BLaER1 (cell line): ENCODE measurements around the gene DPM2.

Source experiments
- H3K27ac ChIP-seq: shearing (Covaris generic); formaldehyde crosslinking; 2 replicates; pipeline ENCODE4 v1.8.1; 2022
- H3K27me3 ChIP-seq: shearing (Covaris generic); formaldehyde crosslinking; 2 replicates; pipeline ENCODE4 v1.8.1; 2022
- H3K36me3 ChIP-seq: shearing (Covaris generic); formaldehyde crosslinking; 2 replicates; pipeline ENCODE4 v1.8.1; 2022
- H3K4me1 ChIP-seq: shearing (Covaris generic); formaldehyde crosslinking; 2 replicates; pipeline ENCODE4 v1.8.1; 2022
- H3K4me2 ChIP-seq: shearing (Covaris generic); formaldehyde crosslinking; 2 replicates; pipeline ENCODE4 v1.8.1; 2022
- H3K4me3 ChIP-seq: shearing (Covaris generic); formaldehyde crosslinking; 2 replicates; pipeline ENCODE4 v1.8.1; 2022
- H3K9ac ChIP-seq: shearing (Covaris generic); formaldehyde crosslinking; 2 replicates; pipeline ENCODE4 v1.8.1; 2022
- H3K9me3 ChIP-seq: shearing (Covaris generic); formaldehyde crosslinking; 2 replicates; pipeline ENCODE4 v1.8.1; 2022
- H4K20me1 ChIP-seq: shearing (Covaris generic); formaldehyde crosslinking; 2 replicates; pipeline ENCODE4 v1.8.1; 2022
- Cebpa-rat ChIP-seq: shearing (Covaris generic); IDR thresholded peaks from 2 replicates; pipeline ENCODE4 v1.8.1; 2022

DPM2 gene

DNA sequence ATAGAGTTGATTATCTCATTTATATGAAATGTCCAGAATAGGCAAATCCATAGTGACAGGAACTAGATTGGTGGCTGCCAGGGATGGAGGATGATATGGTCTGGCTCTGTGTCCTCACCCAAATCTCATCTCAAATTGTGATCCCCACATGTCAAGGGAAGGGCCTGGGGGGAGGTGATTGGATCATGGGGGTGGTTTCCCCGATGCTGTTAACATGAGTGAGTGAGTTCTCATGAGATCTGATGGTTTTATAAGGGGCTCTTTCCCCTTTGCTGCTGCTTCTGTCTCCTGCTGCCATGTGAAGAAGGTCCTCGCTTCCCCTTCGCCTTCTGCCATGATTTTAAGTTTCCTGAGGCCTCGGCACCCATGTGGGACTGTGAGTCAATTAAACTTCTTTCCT lies 21.7 kb upstream of the DPM2 start:
- no peak for TF ChIP-seq Cebpa-rat
- no peaks in the 10 kb centered on the region for H3K27me3 ChIP-seq
- no peak overlapping the region for H3K9ac ChIP-seq
- no peaks in the 10 kb centered on the region for H3K9me3 ChIP-seq
- no peak overlapping the region for H3K4me3 ChIP-seq
- H3K27ac ChIP-seq, result no peak overlapping the region
- H3K4me2 ChIP-seq, result no peak overlapping the region
- H4K20me1 ChIP-seq, result peaks cover 93% of the 10 kb centered on the region
- peaks cover 23% of the 10 kb centered on the region for H3K4me1 ChIP-seq
- no peaks in the 10 kb centered on the region for H3K36me3 ChIP-seq

DNA sequence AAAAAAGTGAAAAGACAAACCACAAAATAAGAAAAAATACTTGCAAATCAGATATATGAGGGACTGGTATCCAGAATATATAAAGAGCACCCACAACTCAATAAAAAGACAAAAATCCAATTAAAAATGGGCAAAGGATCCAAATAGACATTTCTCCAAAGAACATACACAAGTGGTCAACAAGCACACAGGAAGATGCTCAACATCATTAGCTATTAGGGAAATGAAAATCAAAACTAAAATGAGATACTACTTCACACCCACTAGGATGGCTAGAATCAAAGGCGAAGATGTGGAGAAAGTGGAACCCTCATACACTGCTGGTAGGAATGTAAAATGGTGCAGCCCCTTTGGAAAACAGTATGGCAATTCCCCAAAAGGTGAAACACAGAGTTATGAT lies 21.1 kb upstream of the DPM2 start:
- no peak for TF ChIP-seq Cebpa-rat
- no peak overlapping the region for H3K4me2 ChIP-seq
- no peak overlapping the region for H3K9ac ChIP-seq
- H3K4me1 ChIP-seq, result peaks cover 23% of the 10 kb centered on the region
- no peak overlapping the region for H3K27ac ChIP-seq
- no peaks in the 10 kb centered on the region for H3K27me3 ChIP-seq
- H3K9me3 ChIP-seq, result no peaks in the 10 kb centered on the region
- H3K36me3 ChIP-seq, result no peaks in the 10 kb centered on the region
- peaks cover 93% of the 10 kb centered on the region for H4K20me1 ChIP-seq
- H3K4me3 ChIP-seq, result no peak overlapping the region

DNA sequence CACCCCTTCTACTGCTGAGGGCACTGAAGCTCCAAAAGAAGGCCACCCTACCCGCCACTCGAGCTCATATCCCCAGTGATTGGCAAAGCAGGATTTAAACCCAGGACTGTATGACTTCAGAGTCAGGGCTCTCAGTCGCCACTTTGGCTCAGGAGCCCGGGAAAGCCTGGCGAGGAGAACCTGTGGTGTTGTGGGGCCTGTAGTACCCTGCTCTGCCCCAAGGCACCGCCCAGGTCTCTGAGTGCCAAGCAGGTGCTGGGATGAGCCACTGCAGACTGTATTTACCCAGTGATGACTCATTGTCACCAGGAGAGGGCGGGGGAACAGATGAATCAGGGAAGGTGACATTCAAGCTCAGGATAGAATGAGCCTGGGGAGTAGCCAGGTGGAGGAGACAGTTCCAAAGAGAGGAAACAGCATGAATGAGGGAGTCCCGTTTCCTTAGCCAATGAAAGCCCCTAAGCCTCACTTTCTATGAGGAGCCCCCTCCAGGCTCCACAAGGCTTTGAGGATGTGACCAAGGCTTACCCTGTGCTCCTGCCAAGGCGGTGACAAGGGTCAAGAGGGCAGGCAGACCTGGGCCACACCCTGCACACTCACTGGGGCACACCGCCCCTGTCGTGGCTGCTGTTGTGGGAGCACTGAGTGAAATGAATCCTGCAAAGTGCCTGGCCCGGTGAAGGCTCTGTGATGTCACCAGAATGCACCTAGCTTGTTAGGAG lies 17.8 kb upstream of the DPM2 start:
- no peak overlapping the region for H3K4me3 ChIP-seq
- no peak for TF ChIP-seq Cebpa-rat
- H3K9ac ChIP-seq, result no peak overlapping the region
- H3K4me1 ChIP-seq, result peaks cover 16% of the 10 kb centered on the region
- peaks cover 81% of the 10 kb centered on the region for H4K20me1 ChIP-seq
- H3K36me3 ChIP-seq, result no peaks in the 10 kb centered on the region
- no peak overlapping the region for H3K27ac ChIP-seq
- no peak overlapping the region for H3K4me2 ChIP-seq
- H3K9me3 ChIP-seq, result no peaks in the 10 kb centered on the region
- H3K27me3 ChIP-seq, result no peaks in the 10 kb centered on the region

DNA sequence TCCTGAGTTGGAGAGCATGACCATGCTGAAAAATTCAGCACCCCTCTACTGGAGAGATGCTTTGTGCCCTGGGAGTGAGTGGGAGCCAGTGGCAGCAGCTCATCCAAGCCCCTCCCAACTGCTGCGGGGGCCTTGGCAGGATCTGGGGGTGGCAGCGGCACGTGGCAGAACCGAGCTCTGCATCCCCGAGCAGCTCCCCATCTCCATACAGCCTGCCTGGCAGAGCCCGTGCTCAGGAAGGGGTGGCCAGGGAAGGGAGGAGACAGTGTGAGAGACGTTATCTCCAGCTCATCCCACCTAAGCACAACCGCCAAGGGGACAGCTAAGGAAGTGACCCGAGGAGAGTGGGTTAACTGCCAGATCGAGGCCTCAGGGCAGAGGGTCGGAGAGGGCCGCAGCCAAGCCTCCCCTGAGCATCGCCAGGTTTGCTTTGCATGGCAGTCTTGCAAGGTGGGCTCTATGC lies 17.2 kb upstream of the DPM2 start:
- Histone ChIP-seq H3K9ac (no peak overlapping the region), H3K4me2 (no peak overlapping the region), H3K27me3 (no peaks in the 10 kb centered on the region), H3K4me3 (no peak overlapping the region), H3K4me1 (peaks cover 19% of the 10 kb centered on the region), H3K9me3 (no peaks in the 10 kb centered on the region), H3K36me3 (no peaks in the 10 kb centered on the region), H3K27ac (no peak overlapping the region), H4K20me1 (peaks cover 80% of the 10 kb centered on the region)
- no peak for TF ChIP-seq Cebpa-rat

DNA sequence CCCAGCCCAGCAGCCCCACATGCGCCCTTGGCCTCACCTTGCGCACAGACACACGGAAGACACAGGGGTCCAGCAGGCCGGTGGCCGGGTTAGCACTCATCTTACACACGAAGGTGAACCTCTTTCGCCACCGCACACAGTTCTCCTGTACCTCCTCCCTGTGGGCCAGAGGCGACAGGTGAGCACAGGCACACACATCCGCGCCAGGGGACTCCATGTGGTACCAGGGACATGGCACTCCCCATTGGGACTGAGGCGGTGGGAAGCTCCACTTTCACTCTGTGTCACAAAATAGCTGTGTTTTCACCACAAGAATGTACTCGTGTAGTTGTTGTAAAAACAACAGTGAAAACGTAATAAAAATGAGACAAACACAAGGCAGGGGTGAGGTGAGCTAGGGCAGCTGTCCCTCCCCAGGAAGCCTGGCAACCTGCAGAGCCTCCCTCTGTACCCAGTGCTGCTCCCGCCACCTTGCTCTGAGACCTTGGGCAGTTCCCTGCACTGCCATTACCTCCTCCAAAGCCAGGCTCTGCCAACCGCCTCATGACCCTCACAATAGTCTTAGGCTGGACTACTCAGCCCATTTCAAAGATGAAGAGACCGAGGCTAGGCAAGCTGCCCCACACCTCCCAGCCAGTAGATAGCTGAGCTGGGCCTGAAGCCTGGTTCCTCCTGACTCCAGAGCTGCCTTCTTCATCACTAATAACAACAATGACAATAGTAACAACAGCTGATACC lies 16.3 kb upstream of the DPM2 start:
- Histone ChIP-seq H3K36me3 (no peaks in the 10 kb centered on the region), H3K9ac (no peak overlapping the region), H4K20me1 (peaks cover 77% of the 10 kb centered on the region), H3K27me3 (no peaks in the 10 kb centered on the region), H3K27ac (no peak overlapping the region), H3K4me2 (no peak overlapping the region), H3K4me3 (no peak overlapping the region), H3K9me3 (no peaks in the 10 kb centered on the region), H3K4me1 (peaks cover 27% of the 10 kb centered on the region)
- TF ChIP-seq Cebpa-rat, result no peak

DNA sequence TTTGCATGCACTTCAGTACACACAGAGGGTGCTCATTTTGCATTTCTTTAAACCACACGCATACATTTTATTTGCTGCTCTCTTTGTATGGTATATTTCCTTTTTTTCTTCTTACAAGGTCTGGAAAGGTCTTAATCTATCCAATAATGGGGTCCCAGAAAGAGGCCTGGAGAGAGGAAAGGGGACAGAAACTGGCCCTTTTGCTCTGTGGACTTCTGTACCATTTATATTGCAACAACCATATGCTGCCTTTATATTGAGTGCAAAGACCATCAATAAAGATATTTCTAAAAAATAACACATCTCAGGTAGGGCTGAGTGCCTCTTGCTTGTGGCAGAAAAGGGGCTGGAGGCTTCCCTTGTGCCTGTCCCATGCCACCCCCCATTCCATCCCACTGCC lies 15.5 kb upstream of the DPM2 start:
- H4K20me1 ChIP-seq, result peaks cover 81% of the 10 kb centered on the region
- no peaks in the 10 kb centered on the region for H3K9me3 ChIP-seq
- no peak overlapping the region for H3K4me2 ChIP-seq
- H3K27ac ChIP-seq, result no peak overlapping the region
- no peak overlapping the region for H3K4me3 ChIP-seq
- H3K9ac ChIP-seq, result no peak overlapping the region
- H3K36me3 ChIP-seq, result no peaks in the 10 kb centered on the region
- H3K4me1 ChIP-seq, result peaks cover 35% of the 10 kb centered on the region
- TF ChIP-seq Cebpa-rat, result no peak
- no peaks in the 10 kb centered on the region for H3K27me3 ChIP-seq

DNA sequence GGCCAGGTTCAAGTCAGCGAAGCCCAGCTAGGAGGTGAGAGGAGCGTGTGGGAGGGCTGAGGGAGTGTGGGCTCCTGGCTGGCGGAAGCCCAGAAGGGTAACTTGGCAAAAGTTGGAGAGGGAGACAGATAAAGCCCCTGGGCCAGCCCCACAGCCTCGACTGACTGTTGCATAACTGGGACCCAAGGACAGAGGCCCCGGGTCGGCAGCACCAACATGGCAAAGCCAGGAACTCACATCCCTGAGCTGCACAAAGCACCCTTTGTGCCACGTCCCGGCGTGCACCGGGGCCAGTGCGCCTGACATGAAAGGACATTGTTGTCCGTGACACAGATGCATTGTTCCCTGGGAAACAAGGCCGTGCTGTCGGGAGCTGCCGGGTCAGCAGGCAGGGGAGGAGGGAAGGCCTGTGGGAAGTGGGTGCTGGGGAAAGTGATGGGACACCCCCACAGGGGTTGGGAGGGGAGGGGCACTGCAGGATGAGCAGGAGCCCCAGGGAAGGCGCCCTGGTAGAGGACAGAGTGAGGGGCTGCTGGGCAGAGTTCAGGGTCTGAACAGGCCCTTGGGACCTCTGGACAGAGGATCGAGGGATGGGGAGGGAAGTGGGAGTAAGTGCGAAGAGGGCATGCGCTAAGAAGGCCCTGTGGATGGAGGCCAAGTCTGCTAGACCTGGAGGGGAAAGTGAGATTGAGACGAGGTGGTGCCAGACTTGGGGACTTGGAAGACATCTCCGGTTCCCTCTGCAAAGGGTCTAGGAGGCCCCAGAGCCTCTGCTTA lies 13.0 kb upstream of the DPM2 start:
- H3K4me1 ChIP-seq, result peaks cover 53% of the 10 kb centered on the region
- no peak overlapping the region for H3K27ac ChIP-seq
- H3K4me2 ChIP-seq, result peak overlapping the region; percentile 65
- no peaks in the 10 kb centered on the region for H3K27me3 ChIP-seq
- H4K20me1 ChIP-seq, result peaks cover 64% of the 10 kb centered on the region
- no peak overlapping the region for H3K9ac ChIP-seq
- H3K9me3 ChIP-seq, result no peaks in the 10 kb centered on the region
- no peak overlapping the region for H3K4me3 ChIP-seq
- peaks cover 2% of the 10 kb centered on the region; the same call in 1 of the 2 replicates for H3K36me3 ChIP-seq
- no peak for TF ChIP-seq Cebpa-rat

DNA sequence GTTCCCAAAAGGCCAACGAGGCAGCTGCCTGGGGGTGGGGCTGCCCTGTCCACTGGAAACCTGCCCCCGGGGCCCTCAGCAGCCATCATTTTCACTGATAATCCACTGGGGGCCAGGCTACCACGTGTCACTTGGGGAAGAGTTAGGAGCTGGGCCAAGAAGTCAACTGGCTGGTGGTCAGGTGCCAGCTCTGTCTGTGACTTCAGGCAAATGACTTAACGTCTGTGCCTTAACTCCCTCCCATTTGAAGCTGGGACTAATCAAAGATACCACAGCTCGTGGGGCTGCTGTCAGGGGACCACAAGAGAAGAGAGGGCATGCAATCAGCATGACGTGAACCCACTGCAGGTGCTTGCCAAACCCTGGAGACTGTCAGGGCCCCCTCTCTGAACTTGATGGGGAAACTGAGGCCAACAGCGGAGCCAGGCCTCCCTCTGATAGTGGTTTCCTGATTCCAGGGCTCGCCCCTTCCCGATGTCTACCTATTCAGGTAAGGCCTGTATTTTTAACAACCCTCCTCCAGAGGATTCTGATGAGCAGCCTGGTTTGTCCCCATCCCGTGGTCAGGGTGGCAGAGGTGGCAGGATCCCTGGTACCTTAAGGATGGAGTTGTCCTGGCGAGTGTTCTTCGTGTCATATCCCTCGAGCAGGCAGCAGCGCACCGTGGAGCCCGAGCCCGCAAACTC lies 12.3 kb upstream of the DPM2 start:
- TF ChIP-seq Cebpa-rat, result no peak
- Histone ChIP-seq H4K20me1 (peaks cover 57% of the 10 kb centered on the region), H3K4me3 (no peak overlapping the region), H3K9me3 (no peaks in the 10 kb centered on the region), H3K9ac (0 out of 2 replicates have a peak overlapping the region, but pooled peaks have one; percentile 34), H3K4me1 (peaks cover 46% of the 10 kb centered on the region), H3K36me3 (peaks cover 9% of the 10 kb centered on the region; the same call in 1 of the 2 replicates), H3K4me2 (peak overlapping the region; percentile 65), H3K27me3 (no peaks in the 10 kb centered on the region), H3K27ac (peak overlapping the region; percentile 31; the same call in 1 of the 2 replicates)
